Lower leg skin (tissue), 4 donors: ENCODE data around the gene LSG1. TPM values are rescaled to one million over a fixed set of nuclear protein-coding genes. Genes with fewer than 3 reads are reported as not detected.

Experiments
- DNase-seq, 2 donors: peaks; one replicate each; pipeline ENCODE4 v3.0.0-alpha.2; 2019; ENCODE audit warnings: low spot score in 2 of 2
- H3K4me3 ChIP-seq: fragments of 200-600 bp; sonication (generic); 2 replicates; pipeline ENCODE4 v1.5.1; 2017; ENCODE audit warnings: mild to moderate bottlenecking, low read depth; ENCODE audit not compliant: poor library complexity, severe bottlenecking
- POLR2A ChIP-seq, 2 donors: fragments of 450-650 bp; IDR thresholded peaks; one replicate each; pipeline ENCODE4 v1.6.1; 2016 to 2017; ENCODE audit warnings: antibody characterized with exemption in 2 of 2, mild to moderate bottlenecking in 1 of 2, moderate library complexity in 1 of 2
- WGBS, 2 donors: methylation state at CpG; one replicate each; pipeline ENCODE4 v1.1.5; 2018; 5-methylcytosine and 5-hydroxymethylcytosine counted together
- intact Hi-C: fragments of 100-400 bp; cut with DNase I; formaldehyde crosslinking; loops from one replicate; pipeline ENCODE4 v1.15.0; 2023; ENCODE audit warnings: low total_unique reads
- total RNA-seq, 4 donors: library from RNA; depleted of rRNA; stranded (reverse); fragments of >200 nt; gene quantifications; one replicate each; pipeline ENCODE4 v1.1.0, GENCODE V29; 2016
- TF ChIP-seq, protein P1 (sequence below), 3 donors: fragments of 450-650 bp; IDR thresholded peaks; one replicate each; pipeline ENCODE4 v1.5.1; 2016; ENCODE audit warnings: antibody characterized with exemption in 3 of 3, mild to moderate bottlenecking in 3 of 3, moderate library complexity in 2 of 3

Gene LSG1
- total RNA-seq, 4 donors from 2014 or later: 31.7 to 45.9 (median 38.9) TPM

DNA sequence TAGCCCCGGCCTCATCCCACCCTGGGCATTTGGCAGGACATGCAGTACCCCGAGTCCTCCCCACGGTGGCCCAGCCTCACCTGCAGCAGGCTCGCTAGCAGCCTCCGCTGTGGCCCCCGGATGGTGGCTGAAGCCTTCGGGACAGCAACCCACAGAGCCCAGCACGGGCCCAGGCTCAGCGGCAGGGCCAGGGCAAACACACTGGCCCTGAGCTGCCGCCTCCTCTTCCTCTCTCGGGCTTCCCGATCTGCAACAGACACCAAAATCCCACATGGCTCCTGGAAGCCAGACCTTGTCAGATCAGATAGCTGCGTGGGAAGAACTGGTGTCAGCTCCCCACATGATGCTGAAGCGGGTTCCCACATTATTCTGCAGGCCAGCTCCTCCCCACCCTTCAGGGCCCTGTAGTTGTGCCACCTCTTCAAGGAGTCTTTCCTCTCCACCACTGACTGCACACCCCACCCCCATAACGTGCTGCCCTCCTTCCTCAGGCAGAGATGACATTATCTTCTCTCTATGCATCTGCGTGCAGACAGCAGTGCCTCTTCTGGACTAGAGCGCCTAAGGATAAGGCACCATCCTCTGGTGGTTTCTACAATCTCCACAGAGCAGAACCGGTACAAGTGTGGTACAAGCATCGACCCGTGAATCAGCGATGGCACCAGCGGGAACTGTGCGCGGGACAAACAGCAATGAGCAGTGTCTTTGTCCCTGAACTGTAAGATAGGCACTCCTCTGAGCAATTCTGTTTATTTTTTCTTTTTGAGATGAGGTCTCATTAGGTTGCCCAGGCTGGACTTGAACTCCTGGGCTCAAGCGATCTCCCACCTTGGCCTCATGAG lies 48.3 kb downstream of the LSG1 start:
- H3K4me3 ChIP-seq: no peak overlapping the region
- TF ChIP-seq, protein P1, sequence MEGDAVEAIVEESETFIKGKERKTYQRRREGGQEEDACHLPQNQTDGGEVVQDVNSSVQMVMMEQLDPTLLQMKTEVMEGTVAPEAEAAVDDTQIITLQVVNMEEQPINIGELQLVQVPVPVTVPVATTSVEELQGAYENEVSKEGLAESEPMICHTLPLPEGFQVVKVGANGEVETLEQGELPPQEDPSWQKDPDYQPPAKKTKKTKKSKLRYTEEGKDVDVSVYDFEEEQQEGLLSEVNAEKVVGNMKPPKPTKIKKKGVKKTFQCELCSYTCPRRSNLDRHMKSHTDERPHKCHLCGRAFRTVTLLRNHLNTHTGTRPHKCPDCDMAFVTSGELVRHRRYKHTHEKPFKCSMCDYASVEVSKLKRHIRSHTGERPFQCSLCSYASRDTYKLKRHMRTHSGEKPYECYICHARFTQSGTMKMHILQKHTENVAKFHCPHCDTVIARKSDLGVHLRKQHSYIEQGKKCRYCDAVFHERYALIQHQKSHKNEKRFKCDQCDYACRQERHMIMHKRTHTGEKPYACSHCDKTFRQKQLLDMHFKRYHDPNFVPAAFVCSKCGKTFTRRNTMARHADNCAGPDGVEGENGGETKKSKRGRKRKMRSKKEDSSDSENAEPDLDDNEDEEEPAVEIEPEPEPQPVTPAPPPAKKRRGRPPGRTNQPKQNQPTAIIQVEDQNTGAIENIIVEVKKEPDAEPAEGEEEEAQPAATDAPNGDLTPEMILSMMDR (IDR thresholded peaks at IDR 0.05): no peak
- no peak for TF ChIP-seq POLR2A (IDR thresholded peaks at IDR 0.05)
- intact Hi-C loops: no loop called here
- DNase-seq: no peak
- 89 to 93% methylated on average over 21 to 25 of the region's 25 CpGs for WGBS, 2 donors

DNA sequence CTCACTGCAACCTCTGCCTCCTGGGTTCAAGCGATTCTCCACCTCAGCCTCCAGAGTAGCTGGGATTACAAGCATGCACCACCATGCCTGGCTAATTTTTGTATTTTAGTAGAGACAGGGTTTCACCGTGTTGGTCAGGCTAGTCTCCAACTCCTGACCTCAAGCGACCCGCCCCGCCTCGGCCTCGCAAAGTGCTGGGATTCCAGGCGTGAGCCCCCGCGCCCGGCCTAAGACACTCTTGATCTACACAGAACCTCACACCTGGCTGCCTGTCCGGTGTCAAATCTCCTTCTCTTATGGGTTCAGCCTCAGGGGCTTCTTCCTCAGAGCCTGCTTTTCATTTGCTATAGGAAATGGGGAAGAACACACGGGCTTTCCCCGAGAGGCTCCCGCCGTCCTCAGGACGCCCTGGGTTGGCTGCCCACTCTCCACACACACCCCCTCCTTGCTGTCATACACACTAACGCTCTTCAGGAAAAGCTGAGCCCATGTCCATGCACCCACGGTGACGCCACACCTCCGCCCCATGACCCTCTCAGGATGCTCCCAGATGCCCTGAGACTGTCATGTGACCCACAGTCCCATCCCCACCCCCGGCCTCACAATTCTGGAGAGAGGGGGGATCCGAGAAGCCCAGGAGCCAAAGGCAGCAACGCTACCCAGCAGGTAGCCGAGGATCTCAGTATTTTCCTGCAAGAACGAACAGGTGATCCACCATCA lies 49.2 kb downstream of the LSG1 start:
- no peak for DNase-seq
- WGBS, 2 donors: 89 to 93% methylated on average over 26 of the region's 26 CpGs
- intact Hi-C loops: no loop called here
- TF ChIP-seq, protein P1 (IDR thresholded peaks at IDR 0.05): no peak
- no peak for TF ChIP-seq POLR2A (IDR thresholded peaks at IDR 0.05)
- no peak overlapping the region for H3K4me3 ChIP-seq

DNA sequence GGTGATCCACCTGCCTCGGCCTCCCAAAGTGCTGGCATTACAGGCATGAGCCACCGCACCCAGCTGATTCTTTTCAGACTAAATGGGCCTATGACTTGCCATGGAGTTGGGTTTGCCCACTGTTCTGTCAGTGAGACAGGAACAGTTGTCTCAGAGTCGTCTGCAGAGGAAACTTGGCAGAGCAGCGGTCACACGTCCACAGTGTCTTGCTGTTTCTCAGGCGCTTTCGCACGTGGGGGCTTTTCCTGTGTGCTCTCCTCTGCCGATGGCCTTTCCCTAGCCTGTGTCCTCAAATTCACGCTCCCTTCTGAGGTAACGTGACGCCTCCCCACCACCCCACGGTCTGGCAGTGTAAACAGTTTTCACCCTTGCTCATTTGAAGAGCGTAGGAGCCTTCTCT lies 50.0 kb downstream of the LSG1 start:
- TF ChIP-seq, protein P1 (IDR thresholded peaks at IDR 0.05): no peak
- no peak for TF ChIP-seq POLR2A (IDR thresholded peaks at IDR 0.05)
- DNase-seq: no peak
- WGBS, 2 donors: 91 to 96% methylated on average over 14 of the region's 14 CpGs
- H3K4me3 ChIP-seq: no peak overlapping the region
- intact Hi-C loops: no loop called here

DNA sequence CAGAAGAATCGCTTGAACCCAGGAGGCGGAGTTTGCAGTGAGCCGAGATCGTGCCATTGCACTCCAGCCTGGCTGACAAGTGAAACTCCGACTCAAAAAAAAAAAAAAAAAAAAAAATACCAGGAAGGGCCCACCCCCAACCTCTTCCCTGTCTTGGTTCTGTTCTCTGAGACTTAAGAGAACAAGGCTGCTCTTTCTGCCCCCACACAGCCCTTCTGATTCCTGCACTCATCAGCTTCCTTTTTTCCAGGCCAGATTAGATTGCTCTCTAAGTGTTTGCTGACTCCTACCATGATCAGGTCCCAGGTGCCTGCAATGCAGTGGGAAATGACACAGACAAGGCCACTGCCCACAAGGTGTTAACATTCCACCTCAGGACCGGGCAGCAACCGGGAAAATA lies 51.8 kb downstream of the LSG1 start:
- WGBS, 2 donors: 94 to 96% methylated on average over 7 of the region's 7 CpGs
- no peak overlapping the region for H3K4me3 ChIP-seq
- TF ChIP-seq POLR2A (IDR thresholded peaks at IDR 0.05): no peak
- TF ChIP-seq, protein P1 (IDR thresholded peaks at IDR 0.05): no peak
- intact Hi-C loops: no loop called here
- DNase-seq: no peak

DNA sequence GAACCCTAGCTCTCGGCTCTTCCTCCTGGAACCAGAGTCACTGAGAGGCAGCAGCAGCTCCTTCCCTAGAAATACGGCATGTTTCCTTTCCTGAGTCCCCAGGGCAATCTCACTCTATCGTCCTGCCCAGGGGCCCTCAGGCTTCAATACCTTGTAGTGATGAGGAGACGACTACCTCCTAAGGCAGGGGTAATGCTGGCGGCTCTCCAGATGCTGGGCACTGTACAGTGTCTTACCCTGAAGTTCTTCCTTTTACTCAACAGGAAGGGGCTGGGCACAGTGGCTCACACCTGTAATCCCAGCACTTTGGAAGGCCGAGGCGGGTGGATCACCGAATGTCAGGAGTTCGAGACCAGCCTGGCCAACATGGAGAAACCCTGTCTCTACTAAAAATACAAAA lies 52.2 kb downstream of the LSG1 start:
- DNase-seq: no peak
- intact Hi-C loops: no loop called here
- no peak overlapping the region for H3K4me3 ChIP-seq
- 91 to 95% methylated on average over 9 of the region's 9 CpGs for WGBS, 2 donors
- TF ChIP-seq, protein P1 (IDR thresholded peaks at IDR 0.05): no peak
- TF ChIP-seq POLR2A (IDR thresholded peaks at IDR 0.05): no peak
